ENCODE results near the gene LEO1.

LEO1 gene

DNA sequence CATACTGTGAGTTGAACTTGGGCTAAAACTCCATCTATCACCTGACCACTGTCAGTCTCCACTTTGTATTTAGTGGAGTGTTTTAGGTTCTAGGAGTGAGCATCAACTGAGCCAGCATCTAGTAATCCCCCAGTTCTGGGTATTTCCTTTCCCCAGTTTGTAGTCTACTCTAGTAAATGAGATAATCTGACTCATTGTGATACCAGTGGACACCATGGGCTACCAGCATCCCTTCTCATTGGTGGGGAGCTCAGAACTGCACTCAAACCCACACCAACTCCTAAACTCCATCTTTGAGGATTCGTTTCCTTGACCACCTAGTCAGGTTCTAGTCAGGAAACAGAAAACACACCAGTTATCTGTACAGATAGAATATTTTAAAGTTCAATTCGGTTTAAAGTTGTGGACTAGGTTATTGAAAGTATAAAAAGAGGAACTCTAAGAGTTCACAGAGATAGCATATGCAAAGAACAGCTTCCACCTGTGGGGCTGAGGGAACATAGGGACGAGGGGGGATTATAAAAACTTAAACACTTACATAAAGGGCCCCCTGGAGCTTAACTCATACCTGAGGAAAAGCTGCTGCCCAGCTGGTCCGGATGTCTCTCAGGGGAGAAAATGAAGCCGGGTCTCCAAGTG, 36.0 kb downstream of the LEO1 start:
- in situ Hi-C loops (cut with MboI; ENCODE audit: low sequenced_read_pairs), result no loop called here

DNA sequence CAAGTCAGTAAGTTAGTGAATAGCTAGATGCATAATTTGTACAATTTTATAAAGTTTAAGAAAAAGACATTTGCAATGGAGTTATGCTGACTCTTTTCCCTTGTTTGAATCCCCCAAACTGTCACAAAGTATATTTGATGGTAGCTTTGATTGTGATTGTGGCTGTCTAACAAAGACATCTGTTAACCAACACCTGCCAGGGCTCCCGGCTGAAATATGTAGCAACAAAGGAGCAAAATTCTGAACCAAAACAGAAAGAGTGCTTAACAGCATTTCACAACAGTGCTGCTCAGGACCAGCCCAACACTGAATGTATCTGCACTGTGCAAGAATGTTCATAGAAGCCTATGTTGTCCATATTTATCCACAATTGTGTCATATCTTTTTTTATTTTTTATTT, 39.4 kb downstream of the LEO1 start:
- in situ Hi-C loops (cut with MboI; ENCODE audit: low sequenced_read_pairs), result no loop called here

DNA sequence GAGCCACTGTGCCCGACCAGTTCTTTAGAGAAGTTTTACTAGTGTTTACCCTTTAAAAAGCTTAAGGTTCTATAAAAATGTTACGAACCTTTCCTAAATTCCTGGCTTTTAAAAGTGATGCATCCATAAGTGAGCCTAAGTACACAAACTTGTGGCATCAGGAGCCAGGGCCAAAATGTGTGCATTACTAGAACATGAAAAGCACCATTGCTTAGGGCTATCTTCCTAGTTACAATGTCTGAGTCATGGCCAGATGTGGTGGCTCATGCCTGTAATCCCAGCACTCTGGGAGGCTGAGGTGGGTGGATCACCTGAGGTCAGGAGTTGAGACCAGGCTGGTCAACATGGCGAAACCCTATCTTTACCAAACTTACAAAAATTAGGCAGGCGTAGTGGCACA, 39.9 kb downstream of the LEO1 start:
- in situ Hi-C loops (cut with MboI; ENCODE audit: low sequenced_read_pairs), result no loop called here

DNA sequence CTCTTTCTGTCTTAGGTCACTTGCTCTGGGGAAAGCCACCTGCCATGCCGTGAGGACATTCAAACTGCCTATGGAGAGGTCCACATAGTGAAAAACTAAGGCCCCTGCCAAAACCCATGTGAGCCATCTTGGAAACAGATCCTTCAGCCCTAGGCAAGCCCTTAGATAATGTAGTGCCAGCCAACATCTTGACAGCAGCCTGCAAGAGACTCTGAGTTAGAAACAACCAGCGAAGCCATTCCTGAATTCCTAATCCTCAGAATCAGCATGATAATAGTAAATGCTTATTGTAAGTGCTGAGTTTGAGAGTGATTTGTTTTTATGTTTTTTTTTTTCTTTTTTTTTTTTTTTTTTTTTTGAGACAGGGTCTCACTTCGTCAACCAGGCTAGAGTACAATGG, 40.6 kb downstream of the LEO1 start:
- in situ Hi-C loops (cut with MboI; ENCODE audit: low sequenced_read_pairs), result no loop called here

DNA sequence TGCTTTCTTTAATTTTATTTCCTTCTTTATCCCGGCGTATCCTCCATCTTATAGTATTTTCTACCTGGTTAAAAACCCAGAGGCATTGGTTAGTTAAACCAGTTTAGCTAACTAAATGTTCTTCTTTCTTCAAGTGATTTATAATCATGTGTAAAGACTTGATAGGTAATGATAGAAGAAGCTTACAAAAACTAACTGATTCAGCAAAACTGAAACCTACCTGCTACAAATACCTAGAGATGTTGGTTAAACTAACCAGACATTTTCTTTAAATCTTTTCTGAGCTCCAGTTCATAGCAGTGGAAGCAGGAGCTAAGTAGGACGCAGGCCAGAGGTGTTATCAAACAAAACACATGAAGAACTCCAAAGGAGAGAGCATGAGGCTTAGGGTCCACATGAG, 44.8 kb downstream of the LEO1 start:
- in situ Hi-C loops (cut with MboI; ENCODE audit: low sequenced_read_pairs), result no loop called here

DNA sequence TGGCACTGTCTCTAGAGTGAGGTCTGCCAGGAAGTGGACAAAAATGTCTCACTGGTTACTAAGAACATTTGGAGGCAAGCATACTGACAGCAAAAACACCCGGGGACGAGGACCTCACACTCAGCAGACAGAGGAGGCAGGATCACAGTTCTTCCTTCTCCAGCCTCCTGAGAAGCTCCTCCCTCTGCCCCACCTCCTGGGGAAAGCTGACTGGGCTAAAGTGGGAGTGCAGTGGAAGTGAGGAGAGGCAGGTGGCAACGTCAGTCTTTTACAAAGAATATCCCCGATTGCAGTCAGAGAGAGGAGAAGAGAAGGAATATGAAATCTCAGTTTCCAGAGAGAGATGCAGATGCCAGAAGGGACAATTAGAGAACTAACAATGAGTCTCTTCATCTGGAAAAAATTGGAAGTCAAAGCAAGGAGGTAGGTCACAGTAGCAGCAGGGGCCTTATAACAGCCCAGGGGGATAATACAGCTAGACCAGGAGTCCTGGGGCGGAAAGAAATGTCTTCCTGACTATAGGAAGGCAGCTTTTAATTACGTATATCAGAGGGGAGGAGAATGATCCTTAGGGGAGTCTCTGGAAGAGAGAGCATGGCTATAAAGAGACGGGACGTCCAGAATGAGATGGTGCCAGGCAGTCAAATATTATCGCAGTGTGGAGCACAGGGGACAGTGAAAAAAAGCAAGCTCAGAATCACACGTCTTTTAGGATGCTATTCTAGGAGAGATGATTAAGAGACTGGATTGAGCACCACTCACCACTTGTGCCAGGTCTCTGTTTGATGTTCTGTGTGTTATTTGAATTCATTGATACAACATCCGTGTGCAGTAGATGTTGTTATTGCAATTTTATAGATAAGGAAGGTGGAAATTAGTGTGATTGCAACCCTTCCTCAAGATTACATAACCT, 47.2 kb downstream of the LEO1 start:
- in situ Hi-C loops (cut with MboI; ENCODE audit: low sequenced_read_pairs), result no loop called here

DNA sequence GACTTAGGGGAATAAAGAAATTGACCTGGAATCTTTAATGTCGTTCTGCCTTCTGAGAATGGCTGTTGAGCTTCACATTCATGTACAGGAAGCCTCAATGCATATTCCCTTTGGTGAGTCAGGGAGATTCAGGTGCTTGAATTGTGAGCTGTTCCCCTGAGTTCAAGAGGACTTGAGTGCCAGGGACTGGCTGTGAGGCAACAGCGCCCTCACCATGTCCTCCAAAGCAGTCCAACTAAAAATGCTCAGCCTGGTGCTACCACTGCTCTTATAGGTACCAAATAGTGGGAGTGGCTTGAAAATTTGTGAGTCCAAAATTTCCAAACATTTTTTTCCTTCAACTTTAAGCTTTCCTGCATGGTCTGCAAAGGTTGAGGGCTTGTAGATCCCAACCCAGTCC, 54.1 kb downstream of the LEO1 start:
- in situ Hi-C loops (cut with MboI; ENCODE audit: low sequenced_read_pairs), result no loop called here

DNA sequence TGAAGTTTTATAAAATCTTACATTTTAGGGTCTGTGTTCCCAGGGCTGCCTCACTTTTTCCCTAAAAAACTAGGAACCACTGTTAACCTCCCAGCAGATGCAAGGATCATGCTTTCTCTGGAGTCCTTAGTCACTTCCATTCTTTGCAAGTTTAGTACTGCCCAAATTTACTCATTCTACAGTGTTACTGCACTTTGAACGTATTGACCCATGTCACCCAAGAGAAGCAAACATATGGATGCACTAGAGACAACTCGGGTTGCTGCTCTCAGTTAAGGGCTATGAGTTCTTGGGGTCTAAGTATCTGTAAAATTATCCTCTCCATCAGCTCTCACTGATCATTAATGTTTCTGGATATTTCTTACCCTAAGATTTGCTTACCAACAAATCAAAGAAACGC, 59.0 kb downstream of the LEO1 start:
- in situ Hi-C loops (cut with MboI; ENCODE audit: low sequenced_read_pairs), result no loop called here

DNA sequence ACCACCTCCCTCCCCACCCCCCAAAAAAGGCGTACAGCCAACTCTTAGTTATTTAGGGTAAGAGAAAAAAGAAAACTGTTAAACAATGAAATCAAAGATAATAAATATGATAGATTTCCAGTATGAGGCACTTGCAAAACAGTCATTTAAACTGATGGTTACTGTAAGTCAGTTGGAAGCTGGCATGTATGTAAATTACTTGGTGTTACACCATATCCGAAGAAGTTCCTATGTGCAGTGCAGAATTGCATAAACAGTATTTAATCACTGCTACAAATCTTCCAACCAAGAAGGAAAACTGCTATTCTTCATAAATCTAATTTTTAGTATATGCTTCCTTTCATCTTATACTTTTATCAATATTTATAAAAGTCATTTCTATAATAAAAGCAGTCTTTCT, 62.0 kb downstream of the LEO1 start:
- in situ Hi-C loops (cut with MboI; ENCODE audit: low sequenced_read_pairs), result no loop called here

DNA sequence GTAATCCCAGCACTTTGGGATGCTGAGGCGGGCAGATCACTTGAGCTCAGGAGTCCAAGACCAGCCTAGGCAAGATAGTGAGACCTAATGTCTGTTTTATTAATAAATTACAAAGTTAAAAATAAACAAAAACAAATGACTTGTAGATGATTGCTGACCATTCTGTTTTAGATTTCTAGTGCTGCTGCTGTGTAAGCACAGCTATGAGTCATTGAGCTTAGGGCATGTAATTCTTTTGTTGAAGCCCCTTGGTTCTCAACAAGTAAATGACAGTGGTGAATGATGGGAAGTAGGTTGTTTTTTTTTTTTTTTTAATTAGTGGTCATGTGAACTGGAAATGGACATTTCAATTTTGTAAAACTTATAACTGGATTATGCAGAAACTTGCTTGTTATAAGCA, 63.3 kb downstream of the LEO1 start:
- in situ Hi-C loops (cut with MboI; ENCODE audit: low sequenced_read_pairs), result no loop called here

DNA sequence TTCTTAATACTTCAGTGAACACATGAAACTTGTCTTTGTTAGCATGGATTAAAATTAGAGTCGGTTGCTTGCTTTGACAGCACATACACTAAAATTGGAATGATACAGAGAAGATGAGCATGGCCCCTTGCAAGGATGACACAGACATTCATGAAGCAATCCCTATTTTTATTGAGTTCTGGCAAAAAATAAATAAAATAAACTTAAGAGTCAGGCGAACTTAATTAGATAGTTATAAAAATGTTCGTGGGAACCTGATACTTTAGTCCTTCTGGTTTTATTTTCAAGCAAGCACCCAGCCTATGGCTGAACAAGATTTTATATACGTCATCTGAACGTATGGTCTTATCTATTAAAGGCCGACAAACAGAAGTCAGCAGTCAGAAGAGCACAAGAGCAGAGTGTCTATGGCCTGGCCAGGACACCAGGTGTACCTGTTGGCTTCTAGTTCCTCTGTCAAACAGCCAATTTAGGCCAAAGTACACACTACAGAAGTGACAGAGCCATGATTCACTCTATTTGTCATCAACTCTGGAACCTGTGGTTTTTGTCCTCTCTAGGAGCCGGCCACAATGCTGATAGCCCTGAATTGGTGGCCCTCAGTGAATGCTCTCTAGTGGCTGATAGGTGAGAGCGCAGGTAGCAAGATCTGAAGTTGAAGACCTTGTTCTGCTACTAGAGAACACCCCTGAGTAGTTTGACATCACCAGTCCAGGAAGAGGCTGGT, 64.3 kb downstream of the LEO1 start:
- in situ Hi-C loops (cut with MboI; ENCODE audit: low sequenced_read_pairs), result no loop called here

DNA sequence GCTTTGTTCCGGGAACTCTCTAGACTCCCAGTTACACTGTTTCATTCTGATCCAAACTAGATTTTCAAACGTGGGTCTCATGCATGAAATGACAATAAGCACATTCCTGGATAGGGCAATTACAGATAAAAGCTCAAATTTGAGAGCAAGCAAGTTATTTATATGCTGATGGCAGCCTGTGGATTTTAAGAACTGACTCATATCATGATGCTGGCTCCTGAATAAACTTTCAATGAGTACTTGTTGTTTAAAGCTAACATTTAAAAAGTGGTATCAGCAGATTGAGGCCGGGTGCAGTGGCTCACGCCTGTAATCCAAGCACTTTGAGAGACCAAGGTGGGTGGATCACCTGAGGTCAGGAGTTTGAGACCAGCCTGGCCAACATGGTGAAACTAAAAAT, 66.6 kb downstream of the LEO1 start:
- in situ Hi-C loops (cut with MboI; ENCODE audit: low sequenced_read_pairs), result no loop called here

DNA sequence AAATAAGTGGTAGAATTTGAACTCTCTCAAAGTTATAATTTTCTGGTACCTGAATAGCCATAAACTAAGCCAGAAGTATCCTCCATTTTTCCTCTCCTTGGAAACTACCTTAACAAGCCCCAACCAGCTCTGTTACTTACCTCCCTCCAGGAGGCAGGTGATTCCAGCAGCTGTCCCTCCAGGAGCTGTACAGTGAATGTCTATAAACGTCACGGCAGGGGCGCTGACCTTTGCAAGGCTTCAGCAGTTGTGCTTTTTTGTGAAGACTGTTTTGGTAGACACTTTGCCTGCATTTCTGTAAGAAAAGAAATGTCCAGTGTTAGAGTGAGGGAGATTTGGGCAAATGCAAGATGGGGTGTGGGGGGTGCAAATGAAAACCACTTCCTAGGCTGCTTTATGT, 67.2 kb downstream of the LEO1 start:
- in situ Hi-C loops (cut with MboI; ENCODE audit: low sequenced_read_pairs), result no loop called here

DNA sequence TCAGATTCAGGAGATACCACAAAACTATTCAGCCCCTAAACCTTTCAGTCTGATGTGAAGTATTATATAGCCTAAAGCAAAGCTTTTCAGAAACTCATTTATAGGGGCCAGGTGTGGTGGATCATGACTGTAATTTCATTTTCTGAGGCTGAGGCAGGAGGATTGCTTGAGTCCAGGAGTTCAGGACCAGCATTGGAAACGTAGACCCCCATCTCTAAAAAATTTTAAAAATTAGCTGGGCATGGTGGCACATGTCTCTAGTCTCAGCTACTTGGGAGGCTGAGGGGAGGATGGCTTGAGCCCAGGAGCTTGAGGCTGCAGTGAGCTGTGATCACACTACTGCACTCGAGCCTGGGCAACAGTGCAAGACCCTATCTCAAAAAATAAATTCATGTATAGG, 82.1 kb downstream of the LEO1 start:
- in situ Hi-C loops (cut with MboI; ENCODE audit: low sequenced_read_pairs), result no loop called here

DNA sequence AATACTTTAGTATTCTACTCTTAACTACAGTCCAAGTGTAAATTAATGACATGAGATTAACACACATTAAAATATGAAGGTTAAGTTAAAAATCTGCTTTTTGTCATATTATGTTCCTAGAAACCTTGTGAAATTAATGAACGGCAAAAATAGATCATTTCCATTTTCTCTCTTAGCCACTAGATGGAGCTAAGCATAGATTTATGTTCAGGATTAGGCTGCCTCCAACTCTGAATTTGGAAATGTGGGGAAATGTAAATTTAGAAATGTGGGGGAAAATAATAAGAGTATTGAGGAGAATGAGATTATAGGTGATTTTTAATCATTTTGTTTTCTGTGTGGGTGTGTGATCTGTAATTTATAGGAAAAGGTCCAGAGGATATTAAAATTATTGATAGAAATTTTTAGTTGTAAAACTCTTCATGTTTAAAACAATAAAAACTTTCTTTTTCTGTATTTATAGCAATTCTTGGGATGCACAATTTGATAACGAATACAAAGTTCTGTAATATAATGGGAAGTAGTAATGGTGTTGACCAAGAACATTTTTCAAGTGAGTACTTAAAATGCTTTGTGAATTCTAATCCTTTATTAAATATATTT, 82.9 kb downstream of the LEO1 start:
- in situ Hi-C loops (cut with MboI; ENCODE audit: low sequenced_read_pairs), result no loop called here
